ENCODE measurements around the gene SP140.

GRCh38 chr2:230335461-230335863 lies 109.9 kb downstream of the SP140 start:
- TF ChIP-seq CTCF (IDR thresholded peaks at IDR 0.05) (no peak), POLR2A (IDR thresholded peaks at IDR 0.05) (no peak), POLR2AphosphoS5 (IDR thresholded peaks at IDR 0.05) (no peak)

Data from sigmoid colon (tissue), 4 donors.